Trophoblast cell (in vitro differentiated cells and primary cell): ENCODE results near the gene TBC1D30.

Experiments used
- DNase-seq, 2 donors: peaks; one replicate each; pipeline ENCODE4 v3.0.0-alpha.2; 2016
- H2AFZ ChIP-seq: 2 replicates; pipeline ENCODE4 v1.6.1; 2013; ENCODE audit warnings: low read length, moderate library complexity, mild to moderate bottlenecking; ENCODE audit not compliant: insufficient read depth, poor library complexity
- H2AK5ac ChIP-seq: 2 replicates; pipeline ENCODE4 v1.6.1; 2013; ENCODE audit warnings: mild to moderate bottlenecking, low read length
- H2BK120ac ChIP-seq: 2 replicates; pipeline ENCODE4 v1.6.1; 2013; ENCODE audit warnings: low read length, mild to moderate bottlenecking, moderate library complexity; ENCODE audit not compliant: insufficient read depth, poor library complexity
- H2BK12ac ChIP-seq: 2 replicates; pipeline ENCODE4 v1.6.1; 2013; ENCODE audit warnings: mild to moderate bottlenecking, low read length, moderate library complexity
- H2BK5ac ChIP-seq: 2 replicates; pipeline ENCODE4 v1.6.1; 2013; ENCODE audit warnings: low read length, low read depth, moderate library complexity, mild to moderate bottlenecking; ENCODE audit not compliant: poor library complexity
- H3K14ac ChIP-seq: 2 replicates; pipeline ENCODE4 v1.6.1; 2013; ENCODE audit warnings: mild to moderate bottlenecking, low read length
- H3K18ac ChIP-seq: 2 replicates; pipeline ENCODE4 v1.6.1; 2013; ENCODE audit warnings: mild to moderate bottlenecking, low read length
- H3K23ac ChIP-seq: 2 replicates; pipeline ENCODE4 v1.6.1; 2013; ENCODE audit warnings: low read length
- H3K27ac ChIP-seq: 2 replicates; pipeline ENCODE4 v1.5.1; 2013; ENCODE audit warnings: low read depth, mild to moderate bottlenecking, inconsistent platforms, low read length, moderate library complexity
- H3K27me3 ChIP-seq: 2 replicates; pipeline ENCODE4 v1.6.1; 2013; ENCODE audit warnings: inconsistent platforms, mild to moderate bottlenecking, low read length, moderate library complexity; ENCODE audit not compliant: insufficient read depth
- H3K36me3 ChIP-seq, 2 experiments: 1 replicate in 1 of 2; 2 replicates in 1 of 2; pipeline ENCODE4 v1.6.1; 2013; ENCODE audit warnings: low read length in 2 of 2, mild to moderate bottlenecking in 2 of 2, moderate library complexity in 1 of 2; ENCODE audit not compliant: insufficient read depth in 2 of 2, control insufficient read depth in 1 of 2
- H3K4ac ChIP-seq: 2 replicates; pipeline ENCODE4 v1.6.1; 2013; ENCODE audit warnings: low read depth, mild to moderate bottlenecking, low read length, moderate library complexity
- H3K4me1 ChIP-seq, 2 experiments: 1 replicate in 1 of 2; 2 replicates in 1 of 2; pipeline ENCODE4 v1.6.1; 2013; ENCODE audit warnings: low read length in 2 of 2, mild to moderate bottlenecking in 2 of 2, moderate library complexity in 1 of 2; ENCODE audit not compliant: insufficient read depth in 2 of 2, control insufficient read depth in 1 of 2
- H3K4me2 ChIP-seq: 2 replicates; pipeline ENCODE4 v1.6.1; 2013; ENCODE audit warnings: inconsistent platforms, mild to moderate bottlenecking, low read length, moderate library complexity
- H3K4me3 ChIP-seq: 2 replicates; pipeline ENCODE4 v1.5.1; 2013; ENCODE audit warnings: mild to moderate bottlenecking, low read depth, low read length, inconsistent platforms
- H3K79me1 ChIP-seq: one replicate; pipeline ENCODE4 v1.6.1; 2013; ENCODE audit warnings: low read length
- H3K79me2 ChIP-seq: 2 replicates; pipeline ENCODE4 v1.6.1; 2013; ENCODE audit warnings: low read length, mild to moderate bottlenecking; ENCODE audit not compliant: control insufficient read depth, insufficient read depth, poor library complexity
- H3K9ac ChIP-seq: 2 replicates; pipeline ENCODE4 v1.6.1; 2013; ENCODE audit warnings: mild to moderate bottlenecking, low read length
- H3K9me3 ChIP-seq: 2 replicates; pipeline ENCODE4 v1.6.1; 2013; ENCODE audit warnings: low read depth, mild to moderate bottlenecking, control low read depth, inconsistent platforms, low read length; ENCODE audit not compliant: insufficient read depth
- H4K12ac ChIP-seq: 2 replicates; pipeline ENCODE4 v1.6.1; 2013; ENCODE audit warnings: low read depth, mild to moderate bottlenecking, low read length, moderate library complexity
- H4K8ac ChIP-seq: 2 replicates; pipeline ENCODE4 v1.6.1; 2013; ENCODE audit warnings: low read depth, mild to moderate bottlenecking, low read length, moderate library complexity
- H4K91ac ChIP-seq: one replicate; pipeline ENCODE4 v1.6.1; 2013; ENCODE audit warnings: low read depth, mild to moderate bottlenecking, low read length, moderate library complexity
- WGBS: extraction: QIAGEN DNeasy Blood & Tissue Kit; methylation state at CpG from one replicate; pipeline ENCODE4 v1.1.7; 2013; ENCODE audit warnings: missing lambda C conversion rate; ENCODE audit not compliant: insufficient read length, insufficient coverage; ENCODE audit errors: extremely low coverage; 5-methylcytosine and 5-hydroxymethylcytosine counted together

The TBC1D30 gene

GRCh38 chr12:64814432-64814831 is 10.0 kb upstream of the TBC1D30 start:
- no peak overlapping the region for H2BK120ac ChIP-seq
- no peaks in the 10 kb centered on the region for H3K27me3 ChIP-seq
- H2AFZ ChIP-seq = no peak overlapping the region
- H3K4me1 ChIP-seq = peaks cover 3% of the 10 kb centered on the region in 2 experiments
- no peak overlapping the region for H3K4ac ChIP-seq
- H2AK5ac ChIP-seq = no peak overlapping the region
- H3K4me2 ChIP-seq = no peak overlapping the region
- DNase-seq = no peak
- H3K9me3 ChIP-seq = no peaks in the 10 kb centered on the region
- WGBS = no CpG with 5 or more reads among the region's 2 CpGs
- no peak overlapping the region for H3K23ac ChIP-seq
- H4K91ac ChIP-seq = no peak overlapping the region
- no peak overlapping the region for H2BK12ac ChIP-seq
- H4K8ac ChIP-seq = no peak overlapping the region
- no peak overlapping the region for H3K14ac ChIP-seq
- H3K79me1 ChIP-seq = no peaks in the 10 kb centered on the region
- no peak overlapping the region for H3K4me3 ChIP-seq
- H4K12ac ChIP-seq = no peak overlapping the region
- H3K27ac ChIP-seq = no peak overlapping the region
- no peak overlapping the region for H3K9ac ChIP-seq
- no peaks in the 10 kb centered on the region for H3K36me3 ChIP-seq
- H3K18ac ChIP-seq = no peak overlapping the region
- no peaks in the 10 kb centered on the region for H3K79me2 ChIP-seq
- no peak overlapping the region for H2BK5ac ChIP-seq

- Histone ChIP-seq H2BK12ac (no peak overlapping the region), H2BK120ac (no peak overlapping the region), H3K23ac (no peak overlapping the region), H4K91ac (no peak overlapping the region), H3K9me3 (peaks cover 3% of the 10 kb centered on the region), H3K4me3 (no peak overlapping the region), H4K8ac (no peak overlapping the region), H3K14ac (no peak overlapping the region), H4K12ac (no peak overlapping the region), H3K27me3 (peaks cover 9% of the 10 kb centered on the region), H2BK5ac (no peak overlapping the region), H2AK5ac (no peak overlapping the region), H2AFZ (no peak overlapping the region), H3K4ac (no peak overlapping the region), H3K4me1 (peaks cover 11 to 12% of the 10 kb centered on the region in 2 experiments), H3K27ac (no peak overlapping the region), H3K4me2 (no peak overlapping the region), H3K18ac (no peak overlapping the region), H3K79me1 (no peaks in the 10 kb centered on the region), H3K36me3 (no peaks in the 10 kb centered on the region), H3K9ac (no peak overlapping the region), H3K79me2 (no peaks in the 10 kb centered on the region)
- no peak for DNase-seq
- WGBS = no CpG with 5 or more reads among the region's 5 CpGs
Measured at GRCh38 chr12:64819816-64820402, 4.5 kb upstream of the TBC1D30 start.

- Histone ChIP-seq H3K27ac (no peak overlapping the region), H4K91ac (no peak overlapping the region), H3K23ac (no peak overlapping the region), H2AK5ac (no peak overlapping the region), H2AFZ (no peak overlapping the region), H2BK120ac (no peak overlapping the region), H3K27me3 (peaks cover 16% of the 10 kb centered on the region), H2BK12ac (no peak overlapping the region), H3K18ac (no peak overlapping the region), H3K4ac (no peak overlapping the region), H3K79me2 (no peaks in the 10 kb centered on the region), H3K4me3 (no peak overlapping the region), H3K14ac (no peak overlapping the region), H3K9ac (no peak overlapping the region), H3K79me1 (no peaks in the 10 kb centered on the region), H3K4me1 (peaks cover 17 to 18% of the 10 kb centered on the region in 2 experiments), H4K12ac (no peak overlapping the region), H3K36me3 (no peaks in the 10 kb centered on the region), H3K9me3 (peaks cover 5% of the 10 kb centered on the region), H4K8ac (no peak overlapping the region), H3K4me2 (no peak overlapping the region), H2BK5ac (no peak overlapping the region)
- WGBS = no CpG with 5 or more reads among the region's 3 CpGs
- DNase-seq = no peak
Measured at GRCh38 chr12:64820593-64820992, 3.9 kb upstream of the TBC1D30 start.

- peaks cover 7% of the 10 kb centered on the region for H3K9me3 ChIP-seq
- DNase-seq = no peak
- no peak overlapping the region for H2AFZ ChIP-seq
- peaks cover 17 to 19% of the 10 kb centered on the region in 2 experiments for H3K4me1 ChIP-seq
- no peak overlapping the region for H2BK12ac ChIP-seq
- H3K18ac ChIP-seq = no peak overlapping the region
- no peak overlapping the region for H3K4me2 ChIP-seq
- H3K23ac ChIP-seq = no peak overlapping the region
- no peak overlapping the region for H4K12ac ChIP-seq
- H2BK120ac ChIP-seq = no peak overlapping the region
- no peak overlapping the region for H3K4me3 ChIP-seq
- H3K9ac ChIP-seq = no peak overlapping the region
- H2BK5ac ChIP-seq = no peak overlapping the region
- no peaks in the 10 kb centered on the region for H3K36me3 ChIP-seq
- no peak overlapping the region for H3K27ac ChIP-seq
- H3K4ac ChIP-seq = no peak overlapping the region
- WGBS = no CpG with 5 or more reads among the region's 5 CpGs
- H3K79me1 ChIP-seq = no peaks in the 10 kb centered on the region
- H4K8ac ChIP-seq = no peak overlapping the region
- H3K14ac ChIP-seq = no peak overlapping the region
- no peaks in the 10 kb centered on the region for H3K79me2 ChIP-seq
- H3K27me3 ChIP-seq = peaks cover 21% of the 10 kb centered on the region
- H2AK5ac ChIP-seq = no peak overlapping the region
- H4K91ac ChIP-seq = no peak overlapping the region
Measured at GRCh38 chr12:64821116-64821630, 3.3 kb upstream of the TBC1D30 start.
